Osteoblast (primary cell): ENCODE data around the gene PPP3R1. TPM values are rescaled to one million over a fixed set of nuclear protein-coding genes. Genes with fewer than 3 reads are reported as not detected.

Experiments
- DNase-seq: peaks from one replicate; pipeline ENCODE4 v3.0.0; 2011; ENCODE audit warnings: low spot score, mixed read lengths; ENCODE audit not compliant: insufficient read length; ENCODE audit errors: missing footprints
- H2AFZ ChIP-seq: 2 replicates; pipeline ENCODE4 v1.6.0; 2011; ENCODE audit warnings: mild to moderate bottlenecking, low read length
- H3K27ac ChIP-seq: 2 replicates; pipeline ENCODE4 v1.5.1; 2011; ENCODE audit warnings: mild to moderate bottlenecking, low read depth, low read length, moderate library complexity
- H3K27me3 ChIP-seq: 2 replicates; pipeline ENCODE4 v1.6.0; 2012; ENCODE audit warnings: mild to moderate bottlenecking, control low read depth, inconsistent platforms, low read length, moderate library complexity; ENCODE audit not compliant: insufficient read depth
- H3K36me3 ChIP-seq: 2 replicates; pipeline ENCODE4 v1.5.1; 2011; ENCODE audit warnings: mild to moderate bottlenecking, low read length, control low read depth, moderate library complexity; ENCODE audit not compliant: insufficient read depth
- H3K4me1 ChIP-seq: 2 replicates; pipeline ENCODE4 v1.5.1; 2011; ENCODE audit warnings: mild to moderate bottlenecking, low read length, control low read depth, moderate library complexity; ENCODE audit not compliant: insufficient read depth
- H3K4me2 ChIP-seq: 2 replicates; pipeline ENCODE4 v1.6.0; 2011; ENCODE audit warnings: mild to moderate bottlenecking, low read length; ENCODE audit not compliant: insufficient read depth
- H3K4me3 ChIP-seq: fragments of 200-600 bp; sonication (generic); 3 replicates; pipeline ENCODE4 v1.5.1; 2012; ENCODE audit warnings: mild to moderate bottlenecking, low read length, inconsistent platforms; ENCODE audit not compliant: insufficient read depth
- H3K79me2 ChIP-seq: 2 replicates; pipeline ENCODE4 v1.6.0; 2012; ENCODE audit warnings: mild to moderate bottlenecking, low read length, control low read depth, inconsistent platforms; ENCODE audit not compliant: insufficient read depth
- H3K9me3 ChIP-seq: 2 replicates; pipeline ENCODE4 v1.5.1; 2011; ENCODE audit warnings: low read depth, low read length, control low read depth
- H4K20me1 ChIP-seq: 2 replicates; pipeline ENCODE4 v1.6.0; 2012; ENCODE audit warnings: mild to moderate bottlenecking, low read length, control low read depth; ENCODE audit not compliant: insufficient read depth
- CTCF ChIP-seq: IDR thresholded peaks from 2 replicates; pipeline ENCODE4 v1.5.1; 2011; ENCODE audit warnings: mild to moderate bottlenecking, low read depth, low read length, moderate library complexity; ENCODE audit errors: extremely low read depth
- total RNA-seq: library from RNA; depleted of rRNA; stranded (reverse); fragments of >200 nt; gene quantifications from 2 replicates; pipeline ENCODE4 v1.2.3, GENCODE V29; 2012

Gene PPP3R1
- total RNA-seq, 1 donor, result 29.7 TPM

- Histone ChIP-seq H3K4me2 (no peak overlapping the region), H3K9me3 (no peaks in the 10 kb centered on the region), H3K36me3 (no peaks in the 10 kb centered on the region), H3K4me1 (no peaks in the 10 kb centered on the region), H3K4me3 (no peak overlapping the region), H3K27ac (no peak overlapping the region), H3K79me2 (peaks cover 91% of the 10 kb centered on the region), H2AFZ (no peak overlapping the region), H4K20me1 (peaks cover 28% of the 10 kb centered on the region), H3K27me3 (no peaks in the 10 kb centered on the region)
- no peak for TF ChIP-seq CTCF
- DNase-seq, result no peak
These were observed 45.5 kb downstream of the PPP3R1 start for GRCh38 chr2:68206793-68207192.

GRCh38 chr2:68203587-68203986, 48.7 kb downstream of the PPP3R1 start:
- H3K4me1 ChIP-seq, result no peaks in the 10 kb centered on the region
- peak overlapping the region; percentile 21 for H3K27ac ChIP-seq
- no peaks in the 10 kb centered on the region for H3K36me3 ChIP-seq
- no peak for DNase-seq
- no peaks in the 10 kb centered on the region for H3K27me3 ChIP-seq
- no peak overlapping the region for H2AFZ ChIP-seq
- TF ChIP-seq CTCF, result no peak
- H4K20me1 ChIP-seq, result peaks cover 22% of the 10 kb centered on the region
- no peaks in the 10 kb centered on the region for H3K9me3 ChIP-seq
- H3K79me2 ChIP-seq, result peaks cover 97% of the 10 kb centered on the region
- H3K4me2 ChIP-seq, result peak overlapping the region; percentile 23
- H3K4me3 ChIP-seq, result no peak overlapping the region

GRCh38 chr2:68200157-68200787, 52.1 kb downstream of the PPP3R1 start:
- Histone ChIP-seq H3K4me3 (no peak overlapping the region), H3K4me1 (peaks cover 5% of the 10 kb centered on the region), H4K20me1 (peaks cover 23% of the 10 kb centered on the region)

More at GRCh38 chr2:68200157-68200787, 52.1 kb downstream of the PPP3R1 start:
- Histone ChIP-seq H3K27ac (no peak overlapping the region), H3K9me3 (no peaks in the 10 kb centered on the region), H2AFZ (no peak overlapping the region), H3K4me2 (no peak overlapping the region), H3K27me3 (no peaks in the 10 kb centered on the region), H3K36me3 (no peaks in the 10 kb centered on the region), H3K79me2 (peaks cover 92% of the 10 kb centered on the region)
- DNase-seq, result no peak
- TF ChIP-seq CTCF, result no peak
